Measurements from ENCODE around the gene TMEM201.

TMEM201 gene

GRCh38 chr1:9600861-9601834 lies 12.4 kb downstream of the TMEM201 start:
- no peak for FAIRE-seq

DNA sequence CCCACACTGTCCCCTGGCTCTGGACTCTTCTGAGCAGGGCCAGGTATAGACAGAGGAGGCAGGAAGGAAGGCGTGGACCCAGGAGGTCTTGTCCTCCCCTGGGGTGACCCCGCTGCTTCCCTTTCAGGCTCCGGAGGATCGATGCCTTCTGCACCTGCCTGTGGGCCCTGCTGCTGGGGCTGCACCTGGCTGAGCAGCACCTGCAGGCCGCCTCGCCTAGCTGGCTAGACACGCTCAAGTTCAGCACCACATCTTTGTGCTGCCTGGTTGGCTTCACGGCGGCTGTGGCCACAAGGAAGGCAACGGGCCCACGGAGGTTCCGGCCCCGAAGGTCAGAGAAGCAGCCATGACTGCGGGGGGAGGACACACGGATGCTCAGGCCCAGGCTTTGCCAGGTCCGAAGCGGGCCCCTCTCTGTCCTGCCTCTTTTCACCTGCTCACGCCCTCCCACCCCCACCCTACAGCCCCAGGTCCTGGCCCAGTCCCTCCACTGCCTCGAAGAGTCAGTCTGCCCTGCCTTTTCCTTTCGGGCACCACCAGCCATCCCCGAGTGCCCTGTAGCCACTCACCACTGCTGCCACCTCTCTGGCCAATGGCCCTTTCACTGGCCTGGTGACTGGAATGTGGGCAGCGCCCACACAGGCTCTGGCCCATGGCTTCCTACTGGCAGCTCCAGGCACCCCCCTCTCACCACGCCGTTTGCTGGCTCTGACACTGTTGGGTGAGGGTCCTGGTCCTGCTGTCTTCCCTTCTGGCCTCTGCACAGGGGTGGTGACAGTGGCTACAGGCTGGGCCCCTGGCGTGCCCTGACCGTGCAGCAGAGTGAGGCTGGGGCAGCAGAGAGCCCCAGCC lies 13.5 kb downstream of the TMEM201 start:
- no peak for FAIRE-seq

GRCh38 chr1:9602794-9603167 lies 14.1 kb downstream of the TMEM201 start:
- no peak for FAIRE-seq

GRCh38 chr1:9603307-9603706 lies 14.6 kb downstream of the TMEM201 start:
- FAIRE-seq: no peak

GRCh38 chr1:9603766-9604753 lies 15.3 kb downstream of the TMEM201 start:
- no peak for FAIRE-seq

GRCh38 chr1:9604836-9605235 lies 16.1 kb downstream of the TMEM201 start:
- no peak for FAIRE-seq

DNA sequence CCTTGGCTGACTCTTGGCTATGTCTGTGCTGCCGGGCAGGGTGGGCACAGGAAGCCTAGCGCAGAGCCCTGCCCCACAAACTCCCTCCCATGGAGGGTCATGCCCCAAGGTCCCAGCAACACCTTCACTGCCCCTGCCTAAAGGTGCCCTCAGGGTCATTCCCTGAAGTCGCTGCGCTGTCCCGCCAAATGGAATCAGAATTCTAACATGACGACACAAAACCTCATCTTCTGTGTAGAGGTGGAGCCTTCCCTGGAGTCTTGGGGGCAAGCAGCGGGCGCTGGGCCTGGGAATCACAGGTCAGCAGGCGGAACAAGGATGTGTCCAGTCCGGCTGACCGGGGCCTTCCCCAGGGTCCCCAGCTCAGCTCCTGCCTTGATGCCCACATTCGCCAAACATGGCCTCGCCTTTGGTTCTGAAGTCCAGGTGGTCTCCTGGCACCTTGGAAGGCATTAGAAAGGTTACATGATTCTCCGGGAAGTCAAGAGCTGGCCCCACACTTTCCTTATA lies 17.3 kb downstream of the TMEM201 start:
- no peak for FAIRE-seq

- no peak for FAIRE-seq
Measured at GRCh38 chr1:9606458-9606857, 17.7 kb downstream of the TMEM201 start.

DNA sequence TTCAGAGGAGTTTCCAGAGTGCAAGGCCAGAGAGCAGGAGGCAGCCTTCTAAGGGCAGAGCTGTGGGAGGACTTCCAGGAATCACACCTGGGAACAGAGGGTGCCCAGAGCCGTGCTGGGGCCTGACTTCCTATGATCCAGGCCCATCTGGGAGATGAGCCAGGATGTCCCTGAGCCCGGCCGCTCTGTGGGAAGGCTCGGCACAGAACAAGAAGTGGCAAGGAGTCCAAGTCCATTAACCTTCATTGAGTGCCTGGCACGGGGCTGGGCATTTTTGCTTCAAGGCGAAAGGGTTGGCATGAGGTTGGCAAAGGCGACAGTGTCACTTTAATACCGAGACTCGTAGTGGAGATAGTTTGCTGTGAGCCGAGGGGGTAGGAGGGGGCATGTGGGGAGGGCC lies 18.2 kb downstream of the TMEM201 start:
- FAIRE-seq: no peak

DNA sequence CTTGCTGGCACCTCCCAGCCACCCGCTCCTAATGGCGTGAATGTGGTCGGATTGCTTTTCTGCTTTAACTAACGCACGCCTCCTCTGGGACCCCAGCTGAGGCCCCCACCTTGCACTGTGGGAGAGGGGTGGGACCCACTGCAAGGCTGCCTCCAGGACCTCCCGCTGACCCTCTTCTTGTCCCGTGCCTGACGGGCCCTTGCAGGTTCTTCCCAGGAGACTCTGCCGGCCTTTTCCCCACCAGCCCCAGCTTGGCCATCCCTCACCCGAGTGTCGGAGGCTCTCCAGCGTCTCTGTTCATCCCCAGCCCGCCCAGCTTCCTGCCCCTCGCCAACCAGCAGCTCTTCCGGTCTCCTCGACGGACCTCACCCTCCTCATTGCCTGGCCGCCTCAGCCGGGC lies 18.6 kb downstream of the TMEM201 start:
- FAIRE-seq: no peak

DNA sequence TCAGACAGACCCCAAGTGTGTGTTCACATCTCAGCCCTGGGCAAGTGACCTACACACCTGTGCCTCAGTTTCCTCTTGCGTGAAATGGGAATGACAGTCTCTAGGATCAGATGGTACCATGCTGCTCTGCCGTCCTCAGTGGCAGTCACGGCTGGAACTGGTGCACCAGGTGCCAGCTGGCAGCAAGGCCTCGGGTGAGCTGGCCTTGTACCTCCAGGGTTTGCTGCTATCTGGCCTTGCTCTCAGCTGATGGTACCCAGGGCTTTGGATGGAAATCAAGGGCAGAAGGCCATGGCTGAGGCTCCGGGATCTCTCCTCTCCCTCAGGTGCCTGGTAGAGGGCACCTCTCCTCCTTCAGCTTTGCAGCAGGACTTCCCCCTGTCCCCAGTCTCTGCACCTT lies 21.3 kb downstream of the TMEM201 start:
- no peak for FAIRE-seq

GRCh38 chr1:9610548-9610947 lies 21.8 kb downstream of the TMEM201 start:
- FAIRE-seq: no peak

DNA sequence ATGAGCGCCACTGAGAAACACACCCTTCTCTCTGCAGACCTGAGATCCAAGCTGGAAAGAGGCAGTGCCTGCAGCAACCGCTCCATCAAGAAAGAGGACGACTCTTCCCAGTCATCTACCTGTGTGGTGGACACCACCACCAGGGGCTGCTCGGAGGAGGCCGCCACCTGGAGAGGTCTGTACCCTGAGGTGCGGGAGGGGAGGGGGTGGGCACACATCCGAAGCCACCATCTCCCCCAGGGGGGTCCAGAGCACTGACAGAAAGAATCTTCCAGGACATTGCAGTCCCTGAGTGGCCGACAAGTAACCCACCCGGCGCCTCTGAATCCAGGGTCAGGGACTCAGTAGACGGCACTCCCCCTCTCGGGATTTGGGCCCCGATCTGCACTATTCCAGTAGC lies 23.0 kb downstream of the TMEM201 start:
- no peak for FAIRE-seq

DNA sequence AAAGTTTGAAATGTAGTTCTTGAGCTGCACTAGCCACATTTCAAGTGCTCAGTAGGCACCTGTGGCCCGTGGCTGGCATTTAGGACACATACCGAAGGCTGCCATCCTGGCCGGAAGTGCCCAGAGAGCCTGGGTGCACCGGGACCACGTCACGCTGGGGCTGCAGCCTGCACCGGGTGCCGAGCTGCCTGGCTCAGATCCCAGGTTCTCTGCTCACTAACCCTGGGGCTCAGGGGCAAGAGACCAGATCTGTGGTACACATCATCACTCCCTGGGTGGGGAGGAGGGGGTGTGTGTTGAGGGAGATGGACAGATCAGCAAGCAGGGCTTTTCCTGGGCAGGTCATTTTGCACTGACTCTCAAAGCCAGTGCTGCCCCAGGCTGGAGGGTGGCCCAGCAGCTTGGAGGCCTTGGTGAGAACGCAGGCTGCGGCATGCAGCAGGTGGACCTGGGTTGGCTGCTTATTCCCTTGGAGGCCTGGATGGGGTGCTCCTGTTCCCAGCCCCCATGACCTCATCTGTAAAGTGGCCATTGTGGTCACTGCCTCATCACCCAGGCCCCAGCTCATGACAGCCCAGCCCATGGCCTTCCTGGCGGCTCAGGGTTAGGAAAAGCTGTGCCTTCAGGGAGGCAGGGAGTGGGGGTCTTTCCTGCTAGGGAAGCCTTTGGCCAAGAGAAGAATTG lies 23.6 kb downstream of the TMEM201 start:
- FAIRE-seq: no peak

- no peak for FAIRE-seq
Measured at GRCh38 chr1:9612871-9613624, 24.3 kb downstream of the TMEM201 start.

DNA sequence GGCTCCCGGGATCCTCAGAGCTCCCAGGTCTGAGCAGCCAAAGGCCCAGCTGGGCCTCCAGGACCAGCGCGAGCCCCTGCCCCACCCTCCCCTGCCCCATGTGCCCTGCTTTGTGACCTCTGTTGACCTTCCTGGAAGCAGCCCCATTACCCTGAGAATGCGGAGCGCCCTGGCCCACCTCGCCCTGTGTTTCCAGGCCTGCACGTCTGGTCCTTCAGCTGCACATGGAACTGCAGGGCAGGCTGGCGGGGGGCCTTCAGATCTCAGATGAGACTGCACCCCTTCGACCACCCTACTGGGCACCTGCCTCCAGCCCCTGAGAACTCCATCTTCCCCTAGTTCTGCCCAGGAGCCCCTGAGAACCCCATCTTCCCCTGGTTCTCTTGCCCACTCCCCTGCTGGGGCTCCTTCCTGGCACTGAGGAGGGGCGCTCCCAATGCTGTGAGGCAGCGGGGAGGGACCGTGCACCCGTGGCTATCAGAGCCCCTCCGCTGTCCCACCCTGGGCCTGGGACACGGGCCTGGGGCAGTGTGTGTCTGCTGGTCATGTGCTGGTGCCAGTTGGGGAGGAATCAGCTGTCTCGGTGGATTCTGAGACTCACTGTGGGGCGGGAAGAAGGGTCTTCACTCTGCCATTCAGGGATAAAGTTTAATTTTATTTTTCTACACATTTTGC lies 25.1 kb downstream of the TMEM201 start:
- FAIRE-seq: no peak

DNA sequence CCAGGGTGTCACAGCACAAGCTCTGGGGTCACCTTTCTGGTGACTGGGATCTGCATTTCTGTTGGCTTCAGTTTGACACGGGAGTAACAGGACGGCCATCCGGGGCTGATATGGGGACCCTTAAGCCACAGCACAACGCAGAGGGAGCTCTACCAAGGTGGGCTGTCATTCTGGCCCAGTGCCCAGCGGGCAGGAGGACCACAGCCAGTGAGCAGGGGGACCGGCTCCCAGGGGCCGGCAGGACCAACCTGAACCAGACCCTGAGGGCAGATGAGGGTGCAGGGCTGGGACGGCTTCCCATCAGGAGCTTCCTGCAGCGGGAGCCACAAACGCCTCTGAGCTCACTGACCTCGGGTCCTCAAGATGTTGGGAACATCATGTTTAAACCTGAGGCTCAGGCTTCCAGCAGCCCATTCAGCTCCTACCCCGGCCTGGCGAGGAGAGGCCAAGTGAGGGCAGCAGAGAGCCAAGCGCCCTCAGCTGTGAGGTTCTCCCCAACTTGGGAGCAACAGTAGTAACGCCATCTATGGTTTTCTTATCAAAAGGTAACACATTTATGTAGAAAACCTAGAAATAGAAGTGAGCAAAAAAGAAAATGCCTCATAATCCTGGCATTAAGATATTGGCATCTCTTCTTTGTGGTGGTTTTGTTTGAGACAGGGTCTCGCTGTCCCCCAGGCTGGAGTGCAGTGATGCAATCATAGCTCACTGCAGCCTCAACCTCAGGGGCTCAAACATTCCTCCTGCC lies 26.8 kb downstream of the TMEM201 start:
- FAIRE-seq: no peak

- FAIRE-seq: no peak
Measured at GRCh38 chr1:9618909-9619679, 30.4 kb downstream of the TMEM201 start.

DNA sequence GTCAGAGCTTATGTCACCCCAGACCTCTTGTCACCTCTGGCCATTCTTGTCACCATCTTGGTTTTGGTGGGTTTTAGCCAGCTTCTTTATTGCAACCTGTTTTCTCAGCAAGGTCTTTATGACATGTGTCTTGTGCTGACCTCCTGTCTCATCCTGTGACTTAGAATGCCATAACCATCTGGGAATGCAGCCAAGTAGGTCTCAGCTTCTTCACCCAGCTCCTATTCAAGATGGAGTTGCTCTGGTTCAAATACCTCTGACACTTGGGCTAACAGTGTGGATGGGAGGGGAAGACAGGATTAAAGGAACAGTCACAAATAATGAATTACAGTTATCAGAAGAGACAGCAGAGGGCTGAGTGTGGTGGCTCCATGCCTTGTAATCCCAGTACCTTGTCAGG lies 32.3 kb downstream of the TMEM201 start:
- no peak for FAIRE-seq
